Activated T-cell treated with anti-CD3 and anti-CD28 coated beads, Interleukin-2, amount 50 U/mL, for 48 hours (primary cell): ENCODE data around the gene NCAN.

Experiments
- DNase-seq, 2 experiments: peaks; one replicate each; pipeline ENCODE4 v3.0.0-alpha.2; 2020

NCAN gene

DNA sequence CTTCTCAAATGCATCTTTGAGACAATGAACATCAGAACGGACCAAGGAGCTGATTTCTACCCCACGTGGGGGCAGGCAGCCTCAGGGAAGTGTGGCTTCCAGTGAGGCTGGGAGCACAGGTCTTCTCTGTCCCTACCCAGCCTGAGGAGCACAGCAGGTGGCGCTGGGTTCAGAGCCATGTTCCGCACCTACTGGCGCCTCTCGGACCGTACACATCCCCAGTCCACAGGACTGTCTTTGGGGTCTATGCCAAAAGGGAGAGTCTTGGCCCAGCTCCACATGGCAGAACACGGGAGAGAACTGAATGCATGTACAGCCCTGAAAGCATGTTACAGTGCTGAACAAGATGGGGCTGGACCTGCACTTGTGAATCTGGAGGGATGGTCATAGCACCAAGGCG, 86.0 kb downstream of the NCAN start:
- no peak for DNase-seq

DNA sequence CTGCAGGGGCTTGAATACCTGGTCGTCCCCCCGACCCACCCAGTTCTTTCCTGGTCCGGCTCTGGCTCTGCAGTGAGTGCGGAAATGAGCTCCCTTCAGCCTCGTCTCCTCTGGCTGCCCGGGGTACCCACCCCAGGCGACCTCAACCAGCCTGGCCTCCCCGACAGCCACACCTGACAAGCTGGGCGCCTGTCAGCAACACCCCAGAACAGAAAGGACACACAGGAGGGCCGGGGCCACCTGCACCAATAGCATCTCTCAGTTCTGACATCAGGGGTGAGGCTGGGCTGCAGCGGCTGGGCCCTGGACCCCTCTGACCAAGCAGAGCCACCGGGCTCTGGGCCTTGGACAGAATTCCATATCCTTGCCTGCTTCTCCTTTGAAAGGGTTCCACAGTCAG, 88.9 kb downstream of the NCAN start:
- no peak for DNase-seq
